Thymus (tissue), 11 donors: Measurements from ENCODE around the gene SUPT4H1. TPM values are rescaled to one million over a fixed set of nuclear protein-coding genes. Genes with fewer than 3 reads are reported as not detected.

ENCODE experiments used
- DNase-seq, 9 donors: peaks; one replicate each; pipeline ENCODE4 v3.0.0-alpha.2; 2013; ENCODE audit warnings: low spot score in 9 of 9, low read depth in 6 of 9, missing footprints in 1 of 9
- H3K27ac ChIP-seq, 2 donors: one replicate each; pipeline ENCODE4 v1.5.1; 2013; ENCODE audit warnings: control low read depth in 1 of 2, low read depth in 1 of 2, low read length in 1 of 2, mild to moderate bottlenecking in 1 of 2, moderate library complexity in 1 of 2
- H3K27me3 ChIP-seq, 2 donors: one replicate each; pipeline ENCODE4 v1.5.1; 2013; ENCODE audit warnings: low read length in 1 of 2; ENCODE audit not compliant: control insufficient read depth in 2 of 2, insufficient read depth in 1 of 2
- H3K36me3 ChIP-seq, 2 donors: one replicate each; pipeline ENCODE4 v1.5.1; 2013; ENCODE audit warnings: low read length in 1 of 2, mild to moderate bottlenecking in 1 of 2, moderate library complexity in 1 of 2; ENCODE audit not compliant: control insufficient read depth in 2 of 2, insufficient read depth in 2 of 2
- H3K4me1 ChIP-seq, 2 donors: one replicate each; pipeline ENCODE4 v1.5.1; 2013; ENCODE audit warnings: low read length in 2 of 2; ENCODE audit not compliant: control insufficient read depth in 2 of 2, insufficient read depth in 2 of 2
- H3K4me3 ChIP-seq, 2 donors: one replicate each; pipeline ENCODE4 v1.5.1; 2013; ENCODE audit warnings: low read length in 2 of 2, control low read depth in 1 of 2, mild to moderate bottlenecking in 1 of 2
- H3K9me3 ChIP-seq, 2 donors: one replicate each; pipeline ENCODE4 v1.5.1; 2013; ENCODE audit warnings: low read length in 1 of 2, mild to moderate bottlenecking in 1 of 2; ENCODE audit not compliant: control insufficient read depth in 2 of 2, insufficient read depth in 1 of 2
- WGBS: extraction: QIAGEN DNeasy Blood & Tissue Kit; methylation state at CpG from one replicate; pipeline ENCODE4 v1.1.7; 2013; 5-methylcytosine and 5-hydroxymethylcytosine counted together
- polyA plus RNA-seq: library from polyadenylated mRNA; stranded (reverse); fragments of 200-250 nt; gene quantifications from one replicate; pipeline ENCODE4 v1.2.3, GENCODE V29; 2013
- total RNA-seq: library from RNA; stranded (reverse); fragments of 120-200 nt; gene quantifications from one replicate; pipeline ENCODE4 v1.2.4, GENCODE V29; 2013
- donor health status: healthy.

SUPT4H1 gene
- total and polyA plus RNA-seq, 2 donors: 103 to 119 TPM

DNA sequence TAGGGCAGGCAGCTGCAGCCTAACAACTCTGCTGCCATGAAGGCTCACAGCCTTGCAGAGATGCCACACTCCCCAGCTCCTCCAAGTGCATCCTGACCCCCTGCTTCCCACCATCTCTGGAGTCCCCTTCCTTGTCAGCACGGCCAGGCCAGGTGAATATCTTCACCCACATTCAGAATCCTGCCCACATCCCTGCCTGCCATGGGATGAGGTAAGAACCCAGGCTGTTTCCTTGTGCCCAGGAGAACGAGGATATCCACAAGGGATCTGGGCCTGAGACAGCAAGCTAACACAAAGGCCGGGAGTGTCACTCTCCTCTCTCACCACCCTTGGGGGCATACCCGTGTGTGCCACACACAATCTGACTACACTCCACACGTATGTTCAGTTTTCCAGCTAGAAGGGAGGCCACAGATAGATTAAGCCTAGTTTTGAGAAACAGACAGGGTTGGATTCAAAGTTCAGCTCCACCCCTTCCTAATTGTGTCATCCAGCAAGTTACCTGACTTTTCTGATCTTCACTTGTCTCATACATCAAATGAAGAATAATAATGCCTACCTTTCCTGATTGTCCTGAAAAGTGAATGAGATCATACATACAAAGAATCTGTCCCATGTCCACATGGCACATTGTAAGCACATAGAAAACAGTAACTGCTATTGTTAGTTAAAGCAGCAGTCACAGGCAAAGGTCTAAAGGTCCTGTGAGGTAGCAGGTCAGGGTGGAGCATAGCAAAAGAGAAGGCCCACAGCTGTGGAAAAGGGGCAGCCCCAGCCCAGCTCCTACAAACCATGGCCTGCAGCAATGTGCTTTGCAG lies 17.4 kb upstream of the SUPT4H1 start:
- Histone ChIP-seq H3K36me3 (peaks cover 0 to 4% of the 10 kb centered on the region in 2 donors), H3K27ac (no peak overlapping the region), H3K27me3 (no peaks in the 10 kb centered on the region), H3K4me1 (peaks cover 11 to 34% of the 10 kb centered on the region in 2 donors), H3K4me3 (no peak overlapping the region), H3K9me3 (no peaks in the 10 kb centered on the region)
- WGBS: 94% methylated on average over 5 of the region's 5 CpGs
- DNase-seq: no peak

DNA sequence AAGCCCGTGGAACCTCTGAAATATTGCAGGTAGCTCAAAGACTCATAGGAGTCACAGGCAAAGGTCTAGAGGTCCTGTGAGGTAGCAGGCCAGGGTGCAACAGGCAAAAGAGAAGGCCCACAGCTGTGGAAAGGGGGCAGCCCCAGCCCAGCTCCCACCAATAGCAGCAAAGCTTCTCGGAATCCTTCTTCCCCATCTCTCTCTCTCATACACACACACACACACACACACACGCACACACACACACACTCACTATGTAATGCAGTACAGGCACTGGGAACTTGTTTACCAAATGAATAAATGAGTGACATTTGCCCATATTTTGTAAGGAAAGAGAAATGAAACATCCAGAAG lies 16.8 kb upstream of the SUPT4H1 start:
- Histone ChIP-seq H3K9me3 (no peaks in the 10 kb centered on the region), H3K4me3 (no peak overlapping the region), H3K36me3 (peaks cover 0 to 4% of the 10 kb centered on the region in 2 donors), H3K4me1 (peaks cover 11 to 40% of the 10 kb centered on the region in 2 donors), H3K27me3 (no peaks in the 10 kb centered on the region), H3K27ac (no peak overlapping the region)
- peak in 1 of 9 donors; percentile 18 for DNase-seq
- 94% methylated on average over 3 of the region's 3 CpGs for WGBS

DNA sequence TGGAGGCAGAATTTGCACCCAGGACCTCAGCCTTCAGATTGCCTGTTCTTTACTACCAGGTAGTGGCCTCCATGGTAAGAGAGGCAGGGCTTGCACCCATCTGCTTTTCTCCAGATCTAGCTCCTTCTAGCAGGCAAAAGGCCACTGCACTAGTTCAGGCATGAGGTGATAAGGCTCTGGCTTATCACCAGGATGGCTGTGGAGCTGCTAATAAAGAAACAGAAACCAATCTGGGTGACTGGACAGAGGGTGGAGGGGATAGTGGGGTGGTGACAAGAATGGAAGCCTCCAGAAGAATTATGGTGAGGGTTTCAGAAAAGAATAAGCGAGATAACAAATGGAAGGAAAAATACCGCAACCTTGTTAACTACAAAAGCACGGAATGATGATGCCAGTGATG lies 15.5 kb upstream of the SUPT4H1 start:
- peaks cover 11 to 44% of the 10 kb centered on the region in 2 donors for H3K4me1 ChIP-seq
- 98% methylated on average over 3 of the region's 3 CpGs for WGBS
- H3K9me3 ChIP-seq: no peaks in the 10 kb centered on the region
- peaks cover 0 to 4% of the 10 kb centered on the region in 2 donors for H3K36me3 ChIP-seq
- no peak overlapping the region for H3K27ac ChIP-seq
- H3K4me3 ChIP-seq: no peak overlapping the region
- no peak for DNase-seq
- no peaks in the 10 kb centered on the region for H3K27me3 ChIP-seq

DNA sequence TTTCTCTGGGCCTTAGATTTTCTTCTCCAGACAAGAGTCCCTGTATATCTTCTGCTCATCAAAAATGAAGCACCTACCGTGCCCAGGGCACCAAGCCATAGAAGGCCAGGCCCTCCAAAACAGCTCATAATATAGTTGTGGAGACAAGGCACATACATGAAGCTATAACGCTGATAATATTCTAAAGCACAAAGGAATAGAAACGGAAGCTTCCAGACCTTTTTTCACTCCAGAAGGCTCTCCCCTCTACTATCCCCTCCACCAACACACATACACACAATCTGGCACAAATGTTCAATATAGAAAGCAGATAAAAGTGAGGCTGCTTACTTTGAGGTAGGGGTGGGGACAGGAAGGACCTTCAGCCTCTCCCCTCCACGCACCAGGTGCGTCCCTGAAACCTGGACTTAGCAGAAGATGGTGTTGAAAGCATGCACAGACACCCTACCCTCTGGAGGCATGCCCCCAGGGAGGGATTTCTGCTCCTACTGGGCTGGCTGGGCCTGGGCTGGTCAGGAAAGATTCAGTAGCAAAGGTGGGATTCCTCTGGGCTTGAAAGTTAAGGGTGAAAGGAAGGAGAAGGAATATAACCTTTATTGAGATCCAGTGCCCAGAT lies 14.1 kb upstream of the SUPT4H1 start:
- 67% methylated on average over 5 of the region's 5 CpGs for WGBS
- H3K36me3 ChIP-seq: peaks cover 0 to 4% of the 10 kb centered on the region in 2 donors
- H3K27ac ChIP-seq: no peak overlapping the region

DNA sequence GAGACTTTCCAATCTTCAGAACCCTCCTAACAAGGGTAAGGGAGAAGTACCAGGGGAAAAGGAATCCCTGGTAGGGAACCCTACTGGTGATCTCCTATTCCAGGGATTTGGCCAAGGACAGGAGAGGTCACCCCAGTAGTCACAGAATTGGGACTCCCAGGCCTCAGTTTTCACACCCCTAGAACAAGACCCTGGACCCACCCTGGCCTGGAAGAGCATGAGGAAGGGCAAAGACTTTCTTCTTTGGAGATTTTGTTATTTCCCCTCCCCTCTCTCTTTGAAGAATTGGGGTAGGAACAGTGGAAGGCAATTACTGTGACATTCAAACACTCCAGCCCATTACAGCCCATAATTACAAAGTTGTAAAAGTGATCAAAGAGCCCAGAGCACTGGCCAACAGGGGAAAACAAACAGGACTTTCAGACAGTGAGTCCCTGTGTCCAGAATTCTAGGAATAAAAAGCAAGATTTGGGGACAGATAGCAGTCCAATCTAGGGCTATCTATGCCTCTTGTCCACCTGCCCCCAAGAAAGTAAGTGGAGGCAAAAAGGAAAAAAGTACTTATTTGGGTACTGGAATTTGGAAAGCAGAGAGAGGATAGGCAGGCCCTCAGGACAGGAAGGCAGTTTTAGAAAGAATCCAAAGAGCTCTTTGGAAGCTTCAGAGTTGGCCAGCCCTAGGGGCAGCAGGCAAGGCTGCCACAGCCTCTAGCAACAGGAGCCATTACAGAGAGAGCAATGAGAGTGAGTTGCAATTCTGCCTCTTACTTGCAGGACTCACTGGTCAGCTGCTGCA lies 13.4 kb upstream of the SUPT4H1 start:
- no peaks in the 10 kb centered on the region for H3K27me3 ChIP-seq
- no peak for DNase-seq
- H3K4me1 ChIP-seq: peaks cover 11 to 41% of the 10 kb centered on the region in 2 donors
- H3K36me3 ChIP-seq: peaks cover 0 to 2% of the 10 kb centered on the region in 2 donors
- H3K4me3 ChIP-seq: no peak overlapping the region
- H3K27ac ChIP-seq: no peak overlapping the region
- H3K9me3 ChIP-seq: no peaks in the 10 kb centered on the region

More for the DNA sequence above, 14.1 kb upstream of the SUPT4H1 start:
- peak in 2 of 9 donors; percentile 42 to 52 for DNase-seq
- H3K9me3 ChIP-seq: no peaks in the 10 kb centered on the region
- no peak overlapping the region for H3K4me3 ChIP-seq
- no peaks in the 10 kb centered on the region for H3K27me3 ChIP-seq
- peaks cover 11 to 41% of the 10 kb centered on the region in 2 donors for H3K4me1 ChIP-seq

DNA sequence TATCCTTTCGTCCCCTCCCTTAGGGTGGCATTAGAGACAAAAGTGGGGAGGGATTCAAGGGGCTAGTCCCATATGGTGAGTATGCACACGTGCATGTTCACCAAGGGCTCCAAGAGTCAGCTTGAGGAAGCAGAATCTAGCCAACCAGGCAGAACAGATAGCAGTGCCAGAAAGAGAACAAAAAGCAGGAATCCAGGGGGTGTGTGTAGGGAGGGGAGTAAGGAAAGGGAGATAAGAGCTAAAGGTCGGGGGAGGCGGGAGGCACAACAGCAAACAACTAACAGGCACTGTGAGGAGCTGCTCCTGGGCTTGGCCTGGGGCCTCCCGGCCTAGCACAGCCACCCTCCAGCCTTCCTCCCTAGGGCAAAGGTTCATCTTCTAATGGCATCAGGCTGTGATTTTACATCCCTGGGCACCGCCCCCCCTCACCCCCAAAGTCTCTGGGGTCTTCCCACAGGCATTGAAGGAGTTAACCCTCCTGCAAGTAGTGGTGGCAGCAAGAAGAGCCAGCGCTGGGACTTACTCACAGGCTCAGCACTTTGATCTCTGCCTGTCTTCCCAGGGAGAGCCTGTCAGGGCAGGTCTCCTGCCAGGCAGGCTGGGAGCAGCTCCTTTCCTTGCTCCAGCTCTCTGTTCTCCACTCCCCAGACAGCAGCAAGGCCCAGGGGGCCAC lies 12.4 kb upstream of the SUPT4H1 start:
- Histone ChIP-seq H3K36me3 (peaks cover 0 to 3% of the 10 kb centered on the region in 2 donors), H3K27ac (no peak overlapping the region), H3K4me1 (peaks cover 11 to 40% of the 10 kb centered on the region in 2 donors), H3K27me3 (no peaks in the 10 kb centered on the region), H3K9me3 (no peaks in the 10 kb centered on the region), H3K4me3 (no peak overlapping the region)
- WGBS: 91% methylated on average over 7 of the region's 7 CpGs
- no peak for DNase-seq

DNA sequence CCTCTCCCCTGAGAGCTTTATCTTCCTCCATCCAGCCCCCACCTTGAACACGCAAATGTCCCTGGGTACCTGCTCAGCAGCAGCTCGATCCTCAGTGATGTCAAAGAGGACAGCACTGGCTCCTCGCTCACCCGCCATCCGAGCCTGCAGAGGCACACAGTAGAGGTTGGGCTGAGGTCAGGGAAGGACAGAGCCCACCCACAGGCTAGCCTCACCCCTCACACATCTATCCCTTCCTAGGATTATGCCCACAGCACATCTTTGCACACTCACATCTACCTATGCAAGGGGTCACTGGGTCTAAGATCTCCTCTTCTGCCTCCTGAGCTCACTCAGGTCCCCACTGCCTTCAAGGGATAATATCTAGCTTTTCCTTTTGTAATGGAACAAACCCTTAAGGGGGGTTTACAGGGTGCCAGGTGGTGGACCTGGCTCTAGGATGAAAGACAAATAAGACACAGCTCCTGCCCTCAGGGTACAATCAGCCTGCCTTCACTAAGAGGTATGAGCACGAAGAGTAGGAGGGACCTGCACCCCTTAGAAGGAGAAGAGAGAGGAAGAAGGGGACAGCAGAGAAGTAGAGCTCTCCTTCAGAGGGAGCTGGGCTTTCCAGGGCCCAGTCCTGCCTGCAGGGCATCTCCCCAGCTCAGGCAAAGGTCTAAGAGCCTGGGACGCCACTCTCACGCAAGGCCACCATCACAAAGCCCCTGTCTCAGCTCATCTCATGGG lies 11.6 kb upstream of the SUPT4H1 start:
- H3K4me1 ChIP-seq: peaks cover 11 to 32% of the 10 kb centered on the region in 2 donors
- no peak overlapping the region for H3K4me3 ChIP-seq
- H3K27me3 ChIP-seq: no peaks in the 10 kb centered on the region
- peaks cover 0 to 3% of the 10 kb centered on the region in 2 donors for H3K36me3 ChIP-seq
- DNase-seq: no peak
- 98% methylated on average over 8 of the region's 8 CpGs for WGBS
- no peak overlapping the region for H3K27ac ChIP-seq
- no peaks in the 10 kb centered on the region for H3K9me3 ChIP-seq

DNA sequence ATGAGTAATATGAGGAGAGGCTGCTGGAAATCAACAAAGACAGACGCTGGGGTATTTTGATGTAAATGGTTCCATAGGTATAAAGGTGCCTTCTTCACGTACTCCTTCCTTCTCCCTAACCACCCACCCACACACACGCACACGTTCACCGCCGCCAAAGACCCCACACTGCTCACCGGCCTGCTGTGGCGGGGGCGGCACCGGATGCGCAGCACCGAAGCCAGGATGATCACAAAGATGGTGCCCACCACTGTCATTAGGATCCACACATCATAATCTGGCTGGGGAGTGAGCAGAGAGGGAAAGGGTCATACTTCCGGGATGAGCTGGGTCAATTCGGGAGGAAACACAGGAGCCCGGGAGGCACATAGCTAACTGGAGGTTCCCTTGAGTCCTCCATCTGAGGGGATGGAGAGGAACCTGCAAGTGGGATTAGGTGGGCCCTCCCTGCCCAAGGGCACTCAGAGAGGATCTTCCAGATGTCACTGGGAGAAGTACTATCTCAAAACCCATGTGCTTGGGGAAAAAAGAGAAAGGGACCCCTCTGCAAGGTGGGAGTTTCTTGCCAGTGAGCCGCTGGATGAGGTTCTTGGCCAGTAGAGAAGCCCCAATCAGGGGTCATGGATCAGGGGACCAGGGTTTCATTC lies 10.5 kb upstream of the SUPT4H1 start:
- Histone ChIP-seq H3K4me1 (peaks cover 11 to 32% of the 10 kb centered on the region in 2 donors), H3K27me3 (no peaks in the 10 kb centered on the region), H3K4me3 (no peak overlapping the region), H3K36me3 (peaks cover 0 to 8% of the 10 kb centered on the region in 2 donors), H3K9me3 (no peaks in the 10 kb centered on the region), H3K27ac (no peak overlapping the region)
- no peak for DNase-seq
- WGBS: 98% methylated on average over 16 of the region's 16 CpGs
